Heart right ventricle (tissue), 16 donors: ENCODE results near the gene BCAP29. TPM values are rescaled to one million over a fixed set of nuclear protein-coding genes. Genes with fewer than 3 reads are reported as not detected.
"Not testable (repeated sequence)": the region's sequence is repeated elsewhere in the genome, so short reads cannot be mapped to it uniquely, and the experiment has no call there.

Experiments
- ATAC-seq, 8 donors: fragments of 200-7000 bp; cut with Tn5 transposase; one replicate each; pipeline ENCODE4 v1.9.1; 2020; ENCODE audit warnings: mild to moderate bottlenecking in 8 of 8, moderate library complexity in 8 of 8, moderate number of reproducible peaks in 1 of 8
- DNase-seq, 2 donors: peaks; one replicate each; pipeline ENCODE4 v3.0.0-alpha.2; 2020
- H3K27ac ChIP-seq, 10 donors: fragments of 200-600 bp; sonication (generic) in 2 of 10; one replicate each; pipeline versions ENCODE4 v1.5.0 to v1.8.0; 2020 to 2022; ENCODE audit warnings: mild to moderate bottlenecking in 3 of 10
- H3K27me3 ChIP-seq, 7 donors: fragments of 200-600 bp; one replicate each; pipeline ENCODE4 v1.8.0; 2021 to 2022; ENCODE audit warnings: mild to moderate bottlenecking in 2 of 7
- H3K36me3 ChIP-seq, 9 donors: fragments of 200-600 bp; sonication (generic) in 1 of 9; one replicate each; pipeline versions ENCODE4 v1.5.0 to v1.8.0; 2020 to 2022; ENCODE audit warnings: mild to moderate bottlenecking in 2 of 9
- H3K4me1 ChIP-seq, 9 donors: fragments of 200-600 bp; sonication (generic) in 1 of 9; one replicate each; pipeline versions ENCODE4 v1.5.0 to v1.8.0; 2020 to 2022; ENCODE audit warnings: mild to moderate bottlenecking in 4 of 9
- H3K4me3 ChIP-seq, 10 donors: fragments of 200-600 bp; sonication (generic) in 2 of 10; one replicate each; pipeline versions ENCODE4 v1.5.0 to v1.8.0; 2020 to 2022; ENCODE audit warnings: mild to moderate bottlenecking in 7 of 10, moderate library complexity in 2 of 10
- H3K9me3 ChIP-seq, 11 donors: fragments of 200-600 bp in 10 of 11; sonication (generic) in 2 of 11; one replicate each; pipeline versions ENCODE4 v1.5.0 to v1.8.0; 2013 to 2022; ENCODE audit warnings: mild to moderate bottlenecking in 2 of 11, control low read depth in 1 of 11, moderate library complexity in 1 of 11
- WGBS, 2 donors: extraction: QIAGEN DNeasy Blood & Tissue Kit; methylation state at CpG; one replicate each; pipeline ENCODE4 v1.1.7; 2013; ENCODE audit warnings: inconsistent platforms in 1 of 2; 5-methylcytosine and 5-hydroxymethylcytosine counted together
- intact Hi-C, 10 donors: fragments of 100-400 bp; cut with DNase I; formaldehyde crosslinking; loops; one replicate each; pipeline versions ENCODE4 v1.11.1 to v1.14.2; 2022
- long read RNA-seq, 3 donors: library from polyadenylated mRNA; unstranded; transcript quantifications; one replicate each; pipeline ENCODE4 v2.0.0, GENCODE V29; 2020 to 2021
- polyA plus RNA-seq, 2 donors: library from polyadenylated mRNA; stranded (reverse); fragments of 200-250 nt; gene quantifications; one replicate each; pipeline ENCODE4 v1.2.3, GENCODE V29; 2013
- total RNA-seq, 10 donors: library from RNA; stranded (reverse); fragmentation: NEBNext Ultra II Directional in 3 of 10; extraction: Animal tissue kit (Norgen Biotek cat#: 25700) in 3 of 10; gene quantifications; one replicate each; pipeline versions ENCODE4 v1.2.1 to v1.2.4, GENCODE V29; 2021 to 2023
- TF ChIP-seq, protein P1 (sequence below), 9 donors: fragments of 200-600 bp; sonication (generic) in 2 of 9; IDR thresholded peaks; one replicate each; pipeline versions ENCODE4 v1.5.0 to v1.8.0; 2021 to 2022; ENCODE audit warnings: antibody characterized with exemption in 9 of 9, mild to moderate bottlenecking in 5 of 9, moderate library complexity in 1 of 9
- donor health status: Arrhythmogenic right ventricular cardiomyopathy.
- donor health status: ischemic (EF 13 %, LVEDD 7.1; RV severe dilation, severe dysfunction).
- donor health status: healthy with polysubstance abuse.
- donor health status: DM: no; HTN: yes; CAD: no.
- donor health status: DM: no; HTN: no; CAD: no.
- donor health status: ischemic (EF 25% LVEDD 6.9; RV normal size, moderate dysfunction).
- donor health status: ischemic (EF 25% LVEDD 5.7; RV mildly dilated, moderate dysfunction).
- donor health status: healthy.
- donor health status: DM: yes; HTN: yes; CAD: no.
- donor health status: Ischemic cardiomyopathy.
- donor health status: ischemic (EF 35%, LVEDD 5.7; RV mildly dilated, moderate dysfunction).
- donor health status: nonischemic (EF 11% LVEDD 7.7; RV severe dilation, severe dysfunction).
- donor health status: DM: yes; HTN: yes; CAD: no.
- donor health status: PGD.
- donor health status: ischemic (EF 29% LVEDD 5.4; RV normal size, mild dysfunction).
- donor health status: nonischemic (EF 23%, LVEDD 6.1; RV moderate dilation, normal function).

BCAP29 gene, protein sequence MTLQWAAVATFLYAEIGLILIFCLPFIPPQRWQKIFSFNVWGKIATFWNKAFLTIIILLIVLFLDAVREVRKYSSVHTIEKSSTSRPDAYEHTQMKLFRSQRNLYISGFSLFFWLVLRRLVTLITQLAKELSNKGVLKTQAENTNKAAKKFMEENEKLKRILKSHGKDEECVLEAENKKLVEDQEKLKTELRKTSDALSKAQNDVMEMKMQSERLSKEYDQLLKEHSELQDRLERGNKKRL
- total RNA-seq, result 100 to 1,000 TPM in 9 of 10 donors, 10 to 100 TPM in 1; 94.7 to 141 (median 118) TPM
- 100 to 1,000 TPM in 1 of 2 donors, 10 to 100 TPM in 1; 62.7 to 107 TPM for polyA plus RNA-seq
- long read RNA-seq, donor 1, full-length matches to known transcripts, result 116 of 146 reads
- long read RNA-seq, donor 1, partial matches to known transcripts, result 9 of 146 reads
- long read RNA-seq, donor 1, other reads (novel, unspliced or antisense), result 21 of 146 reads
- long read RNA-seq, donor 2, full-length matches to known transcripts, result 111 of 138 reads
- long read RNA-seq, donor 2, partial matches to known transcripts, result 11 of 138 reads
- long read RNA-seq, donor 2, other reads (novel, unspliced or antisense), result 16 of 138 reads
- long read RNA-seq, donor 3, full-length matches to known transcripts, result 337 of 457 reads
- long read RNA-seq, donor 3, partial matches to known transcripts, result 55 of 457 reads
- long read RNA-seq, donor 3, other reads (novel, unspliced or antisense), result 65 of 457 reads

DNA sequence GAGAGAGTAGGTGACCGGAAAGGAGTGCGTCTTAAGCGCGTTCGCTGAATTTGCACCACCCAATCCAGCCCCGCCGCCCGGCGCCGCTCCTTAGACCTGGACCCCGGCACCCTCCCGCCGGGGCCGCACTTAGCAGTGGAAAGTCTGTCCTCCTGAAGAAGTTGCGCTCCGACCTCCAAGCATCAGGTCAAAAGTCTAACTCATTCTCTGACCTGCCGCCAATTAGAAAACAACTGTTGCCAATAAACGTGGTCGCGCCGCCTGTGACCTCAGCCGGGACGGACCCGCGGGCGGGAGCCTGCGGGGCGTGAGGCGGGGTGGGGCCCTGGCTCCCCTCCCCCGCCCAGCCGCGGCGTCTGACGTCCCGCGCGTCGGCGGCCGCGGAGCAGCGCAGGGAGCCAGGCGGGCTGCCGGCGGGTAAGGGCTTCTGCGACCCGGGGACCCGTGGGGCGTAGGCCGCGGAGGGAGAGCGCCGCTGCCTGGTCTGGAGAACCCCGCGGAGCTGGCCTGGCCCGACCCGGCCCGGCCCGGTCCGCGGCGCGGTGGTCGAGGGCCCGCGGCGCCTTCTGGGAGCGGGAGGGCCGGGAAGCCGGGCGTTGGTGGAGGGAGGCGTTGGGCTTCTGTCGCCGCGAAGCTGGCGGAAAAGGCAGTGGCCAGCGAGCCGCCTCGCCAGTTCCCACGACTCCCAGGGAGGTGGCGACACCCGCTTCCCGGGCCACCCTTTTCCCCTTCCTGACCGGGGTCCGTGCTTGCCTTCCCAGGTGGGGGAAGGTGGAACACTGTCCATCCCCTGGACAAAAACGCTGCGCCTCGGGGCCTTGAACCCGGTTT, at the start of gene BCAP29:
Gene BCAP29, plus strand, starts transcription at position 362 of the 831 bp plus-strand sequence. CDS start 527 bp downstream, outside the sequence.
- H3K27me3 ChIP-seq, result no peaks in the 10 kb centered on the region
- peak; percentile 93 to 98 (median 96) for ATAC-seq
- peak within 1 kb of the TSS; percentile 56 to 90 (median 74) for H3K4me3 ChIP-seq
- H3K4me1 ChIP-seq, result peaks cover 0 to 53% (median 31%) of the 10 kb centered on the region in 9 donors
- peak within 1 kb of the TSS; percentile 95 to 99 (median 98) for H3K27ac ChIP-seq
- WGBS, 2 donors, result 0 to 1% methylated on average over 81 to 89 of the region's 89 CpGs
- H3K9me3 ChIP-seq, result no peaks in the 10 kb centered on the region
- H3K36me3 ChIP-seq, result peaks cover 0 to 37% (median 10%) of the 10 kb centered on the region in 9 donors
- TF ChIP-seq, protein P1, sequence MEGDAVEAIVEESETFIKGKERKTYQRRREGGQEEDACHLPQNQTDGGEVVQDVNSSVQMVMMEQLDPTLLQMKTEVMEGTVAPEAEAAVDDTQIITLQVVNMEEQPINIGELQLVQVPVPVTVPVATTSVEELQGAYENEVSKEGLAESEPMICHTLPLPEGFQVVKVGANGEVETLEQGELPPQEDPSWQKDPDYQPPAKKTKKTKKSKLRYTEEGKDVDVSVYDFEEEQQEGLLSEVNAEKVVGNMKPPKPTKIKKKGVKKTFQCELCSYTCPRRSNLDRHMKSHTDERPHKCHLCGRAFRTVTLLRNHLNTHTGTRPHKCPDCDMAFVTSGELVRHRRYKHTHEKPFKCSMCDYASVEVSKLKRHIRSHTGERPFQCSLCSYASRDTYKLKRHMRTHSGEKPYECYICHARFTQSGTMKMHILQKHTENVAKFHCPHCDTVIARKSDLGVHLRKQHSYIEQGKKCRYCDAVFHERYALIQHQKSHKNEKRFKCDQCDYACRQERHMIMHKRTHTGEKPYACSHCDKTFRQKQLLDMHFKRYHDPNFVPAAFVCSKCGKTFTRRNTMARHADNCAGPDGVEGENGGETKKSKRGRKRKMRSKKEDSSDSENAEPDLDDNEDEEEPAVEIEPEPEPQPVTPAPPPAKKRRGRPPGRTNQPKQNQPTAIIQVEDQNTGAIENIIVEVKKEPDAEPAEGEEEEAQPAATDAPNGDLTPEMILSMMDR (IDR thresholded peaks at IDR 0.05), result peak; percentile 7 to 66 (median 42)
- DNase-seq, result peak; percentile 83 to 84
- intact Hi-C loops, result loop anchor here in 6 of 10 donors (2.0 to 10.0 kb wide), 13 partner anchors 15 to 385 kb away; partner anchors contain the start of genes GPR22 (in 2 of the 6) and CBLL1 (in 1 of the 6)

DNA sequence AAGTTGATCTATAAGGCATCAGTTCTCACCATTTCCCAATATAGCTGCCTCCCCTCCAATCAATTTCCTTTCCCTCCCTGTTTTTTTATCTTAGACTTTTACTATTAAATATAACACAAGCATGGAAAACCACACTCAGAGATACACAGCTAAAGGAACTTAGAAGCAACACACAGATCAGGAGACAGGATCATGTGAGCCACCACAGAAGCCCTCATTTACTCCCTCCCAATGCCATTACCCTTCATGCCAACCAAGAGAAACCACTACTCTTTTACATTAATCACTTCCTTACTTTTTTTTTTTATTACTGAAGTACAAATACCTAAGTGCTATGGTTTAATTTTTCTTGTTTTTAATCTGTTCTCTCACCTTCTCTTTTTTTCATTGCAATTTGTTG, 49.3 kb upstream of the BCAP29 start:
- intact Hi-C loops, result no loop called here
- TF ChIP-seq, protein P1 (IDR thresholded peaks at IDR 0.05), result no peak

DNA sequence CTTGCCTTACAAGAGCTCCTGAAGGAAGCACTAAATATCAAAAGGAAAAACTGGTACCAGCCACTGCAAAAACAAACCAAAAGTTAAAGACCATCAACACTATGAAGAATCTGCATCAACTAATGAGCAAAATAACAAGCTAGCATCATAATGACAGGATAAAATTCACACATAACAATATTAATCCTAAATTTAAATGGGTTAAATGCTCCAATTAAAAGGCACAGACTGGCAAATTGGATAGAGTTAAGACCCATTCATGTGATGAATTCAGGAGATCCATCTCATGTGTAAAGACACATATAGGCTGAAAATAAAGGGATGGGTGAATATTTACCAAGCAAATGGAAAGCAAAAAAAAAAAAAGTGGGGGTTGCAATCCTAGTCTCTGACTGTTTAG, 45.9 kb upstream of the BCAP29 start:
- no peak overlapping the region for H3K27ac ChIP-seq
- no peak for DNase-seq
- H3K27me3 ChIP-seq, result no peaks in the 10 kb centered on the region
- H3K9me3 ChIP-seq, result peaks cover 0 to 24% (median 0%) of the 10 kb centered on the region in 11 donors
- H3K4me1 ChIP-seq, result peaks cover 0 to 11% (median 0%) of the 10 kb centered on the region in 9 donors
- no peak for ATAC-seq
- no peak overlapping the region for H3K4me3 ChIP-seq
- TF ChIP-seq, protein P1 (IDR thresholded peaks at IDR 0.05), result no peak
- intact Hi-C loops, result no loop called here
- H3K36me3 ChIP-seq, result peaks cover 0 to 25% (median 3%) of the 10 kb centered on the region in 9 donors

More for the DNA sequence above, 49.3 kb upstream of the BCAP29 start:
- DNase-seq, result no peak
- H3K9me3 ChIP-seq, result peaks cover 0 to 13% (median 0%) of the 10 kb centered on the region in 11 donors
- no peak for ATAC-seq
- H3K4me1 ChIP-seq, result peaks cover 0 to 14% (median 0%) of the 10 kb centered on the region in 9 donors
- H3K27ac ChIP-seq, result no peak overlapping the region
- H3K36me3 ChIP-seq, result peaks cover 0 to 19% (median 3%) of the 10 kb centered on the region in 9 donors
- no peak overlapping the region for H3K4me3 ChIP-seq
- H3K27me3 ChIP-seq, result no peaks in the 10 kb centered on the region

DNA sequence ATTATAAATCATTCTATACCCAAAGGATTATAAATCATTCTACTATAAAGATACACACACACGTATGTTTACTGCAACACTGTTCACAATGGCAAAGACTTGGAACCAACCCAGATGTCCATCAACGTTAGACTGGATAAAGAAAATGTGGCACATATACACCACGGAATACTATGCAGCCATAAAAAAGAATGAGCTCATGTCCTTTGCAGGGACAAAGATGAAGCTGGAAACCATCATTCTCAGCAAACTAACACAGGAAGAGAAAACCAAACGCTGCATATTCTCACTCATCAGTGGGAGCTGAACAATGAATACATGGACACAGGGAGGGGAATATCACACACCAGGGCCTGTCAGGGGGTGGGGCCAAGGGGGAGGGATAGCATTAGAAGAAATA, 42.8 kb upstream of the BCAP29 start:
- ATAC-seq, H3K27ac ChIP-seq, intact Hi-C loops, H3K4me1 ChIP-seq, DNase-seq, H3K4me3 ChIP-seq, H3K27me3 ChIP-seq: not testable (repeated sequence)
- Histone ChIP-seq H3K9me3 (peaks cover 0 to 24% (median 0%) of the 10 kb centered on the region in 11 donors), H3K36me3 (peaks cover 0 to 50% (median 9%) of the 10 kb centered on the region in 9 donors)
- 92 to 96% methylated on average over 4 of the region's 4 CpGs for WGBS, 2 donors
